MCF 10A (cell line): Measurements from ENCODE around the gene KRTAP1-5. TPM values are rescaled to one million over a fixed set of nuclear protein-coding genes. Genes with fewer than 3 reads are reported as not detected.
"Not testable (repeated sequence)": the region's sequence is repeated elsewhere in the genome, so short reads cannot be mapped to it uniquely, and the experiment has no call there.

Experiments
- BruUV-seq: library from RNA; stranded (reverse); fragments of 400-500 nt; replicated peaks from 2 replicates; lab custom pipeline; 2021; lab: Mats Ljungman, UMichigan
- CTCF ChIA-PET: fragments of 300-600 bp; sonication (Branson Sonifier 250); formaldehyde crosslinking; extraction: SDS; loops from one replicate; lab custom pipeline; 2021; ENCODE audit warnings: antibody characterized with exemption, inconsistent platforms; lab: Yijun Ruan, JAX
- POLR2A ChIA-PET: fragments of 300-600, 350-650 bp; sonication (Branson Sonifier 250); formaldehyde crosslinking; extraction: SDS; loops from one replicate; lab custom pipeline; 2020; ENCODE audit warnings: antibody characterized with exemption, inconsistent platforms; lab: Yijun Ruan, JAX
- DNase-seq: peaks from one replicate; pipeline ENCODE4 v3.0.0-alpha.2; 2018; ENCODE audit not compliant: unreplicated experiment
- H3K27ac Mint-ChIP-seq: one replicate; pipeline ENCODE4 v1.8.0; 2022; ENCODE audit warnings: mild to moderate bottlenecking, low read depth, mixed read lengths; ENCODE audit not compliant: unreplicated experiment
- H3K27me3 Mint-ChIP-seq: one replicate; pipeline ENCODE4 v1.8.0; 2022; ENCODE audit warnings: mixed read lengths; ENCODE audit not compliant: insufficient read depth, unreplicated experiment
- H3K36me3 Mint-ChIP-seq: one replicate; pipeline ENCODE4 v1.8.0; 2022; ENCODE audit warnings: mild to moderate bottlenecking, moderate library complexity, mixed read lengths; ENCODE audit not compliant: insufficient read depth, unreplicated experiment
- H3K4me1 Mint-ChIP-seq: one replicate; pipeline ENCODE4 v1.8.0; 2022; ENCODE audit warnings: mixed read lengths; ENCODE audit not compliant: insufficient read depth, unreplicated experiment
- H3K4me3 Mint-ChIP-seq: one replicate; pipeline ENCODE4 v1.8.0; 2022; ENCODE audit warnings: mild to moderate bottlenecking, moderate library complexity, mixed read lengths; ENCODE audit not compliant: unreplicated experiment
- H3K9me3 Mint-ChIP-seq: one replicate; pipeline ENCODE4 v1.8.0; 2022; ENCODE audit warnings: mixed read lengths; ENCODE audit not compliant: unreplicated experiment
- intact Hi-C: fragments of 100-400 bp; cut with micrococcal nuclease; formaldehyde crosslinking; loops from 2 replicates; pipeline ENCODE4 v1.14.1; 2022
- total RNA-seq: library from RNA; stranded (reverse); gene quantifications from 2 replicates; pipeline ENCODE4 v1.2.3, GENCODE V29; 2022
- TF ChIP-seq, protein P1 (sequence below): fragments of 200-600 bp; IDR thresholded peaks from one replicate; pipeline ENCODE4 v1.8.0; 2022; ENCODE audit warnings: antibody characterized with exemption, mild to moderate bottlenecking; ENCODE audit not compliant: unreplicated experiment

KRTAP1-5 gene
- total RNA-seq, 1 experiment from 2014 or later = not detected

DNA sequence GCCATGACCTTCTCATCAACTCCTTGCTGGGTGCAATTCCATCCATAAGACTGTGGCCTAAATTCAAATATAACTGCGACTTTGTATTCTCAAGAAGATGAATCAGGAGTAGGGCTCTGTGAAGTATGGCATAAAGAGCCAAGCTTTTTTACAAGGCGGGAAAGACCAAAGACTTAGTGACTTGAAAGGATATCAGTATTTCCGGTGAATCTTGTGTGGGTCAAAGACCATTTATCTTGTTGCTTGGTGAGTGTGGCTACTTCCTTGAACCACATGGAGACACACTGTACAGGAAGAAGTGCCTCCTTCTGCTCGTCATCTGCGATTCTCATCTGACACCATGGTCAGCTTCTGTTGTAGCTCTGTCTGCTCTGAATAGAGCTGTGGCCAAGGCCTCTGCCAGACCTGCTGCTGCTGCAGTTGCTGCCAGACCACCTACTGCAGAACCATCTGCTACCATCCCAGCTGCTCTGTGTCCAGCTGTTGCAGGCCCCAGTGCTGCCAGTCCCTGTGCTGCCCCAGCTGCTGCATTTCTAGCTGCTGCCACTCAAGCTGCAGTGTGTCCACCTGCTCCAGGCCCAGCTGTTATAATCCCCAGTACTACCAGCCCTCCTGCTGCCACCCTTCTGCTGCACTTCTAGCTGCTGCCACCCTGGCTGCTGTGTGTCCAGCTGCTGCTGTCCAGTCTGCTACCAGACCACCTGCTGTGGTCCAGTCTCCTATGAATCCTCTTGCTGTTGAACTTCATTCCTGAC is 44.8 kb upstream of the KRTAP1-5 start:
- no peak for DNase-seq
- Mint-ChIP-seq H3K27ac (no peak overlapping the region), H3K9me3 (no peaks in the 10 kb centered on the region), H3K4me3 (no peak overlapping the region), H3K27me3 (peaks cover 8% of the 10 kb centered on the region), H3K4me1 (no peaks in the 10 kb centered on the region), H3K36me3 (no peaks in the 10 kb centered on the region)
- CTCF ChIA-PET = interaction anchor here (0.6 kb wide), 1 partner anchor 478 kb away, joined by 4 read pairs; no protein-coding TSS in a partner anchor
- no TSS peak for BruUV-seq
- intact Hi-C loops = no loop called here
- POLR2A ChIA-PET = interaction anchor here (0.6 kb wide), 1 partner anchor 528 kb away, joined by 3 read pairs; no protein-coding TSS in a partner anchor
- TF ChIP-seq, protein P1, sequence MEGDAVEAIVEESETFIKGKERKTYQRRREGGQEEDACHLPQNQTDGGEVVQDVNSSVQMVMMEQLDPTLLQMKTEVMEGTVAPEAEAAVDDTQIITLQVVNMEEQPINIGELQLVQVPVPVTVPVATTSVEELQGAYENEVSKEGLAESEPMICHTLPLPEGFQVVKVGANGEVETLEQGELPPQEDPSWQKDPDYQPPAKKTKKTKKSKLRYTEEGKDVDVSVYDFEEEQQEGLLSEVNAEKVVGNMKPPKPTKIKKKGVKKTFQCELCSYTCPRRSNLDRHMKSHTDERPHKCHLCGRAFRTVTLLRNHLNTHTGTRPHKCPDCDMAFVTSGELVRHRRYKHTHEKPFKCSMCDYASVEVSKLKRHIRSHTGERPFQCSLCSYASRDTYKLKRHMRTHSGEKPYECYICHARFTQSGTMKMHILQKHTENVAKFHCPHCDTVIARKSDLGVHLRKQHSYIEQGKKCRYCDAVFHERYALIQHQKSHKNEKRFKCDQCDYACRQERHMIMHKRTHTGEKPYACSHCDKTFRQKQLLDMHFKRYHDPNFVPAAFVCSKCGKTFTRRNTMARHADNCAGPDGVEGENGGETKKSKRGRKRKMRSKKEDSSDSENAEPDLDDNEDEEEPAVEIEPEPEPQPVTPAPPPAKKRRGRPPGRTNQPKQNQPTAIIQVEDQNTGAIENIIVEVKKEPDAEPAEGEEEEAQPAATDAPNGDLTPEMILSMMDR = no peak

DNA sequence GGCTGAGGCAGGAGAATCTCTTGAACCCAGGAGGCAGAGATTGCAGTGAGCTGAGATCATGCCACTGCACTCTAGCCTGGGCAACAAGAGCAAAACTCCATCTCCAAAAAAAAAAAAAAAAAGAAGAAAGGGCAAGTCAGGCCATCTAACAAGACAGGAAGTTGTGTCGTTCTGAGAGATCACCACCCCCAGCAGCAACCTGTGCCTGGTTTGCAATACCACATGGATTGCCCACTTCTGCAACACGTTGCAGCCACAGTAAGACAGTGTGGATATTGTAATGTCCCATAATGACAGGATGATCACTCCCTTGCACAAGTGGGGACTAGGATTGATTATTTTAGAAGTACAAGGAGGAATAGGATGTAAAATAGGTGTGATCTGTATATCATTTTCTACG is 42.0 kb upstream of the KRTAP1-5 start:
- Mint-ChIP-seq H3K4me1 (peaks cover 8% of the 10 kb centered on the region), H3K36me3 (peaks cover 4% of the 10 kb centered on the region), H3K27ac (no peak overlapping the region), H3K4me3 (no peak overlapping the region), H3K27me3 (no peaks in the 10 kb centered on the region), H3K9me3 (no peaks in the 10 kb centered on the region)
- intact Hi-C loops = loop anchor here (10.0 kb wide), 1 partner anchor 154 kb away; no protein-coding TSS in a partner anchor
- no peak for DNase-seq
- ChIA-PET CTCF (no interaction called here), POLR2A (no interaction called here)
- TF ChIP-seq, protein P1 = no peak
- BruUV-seq = no TSS peak

DNA sequence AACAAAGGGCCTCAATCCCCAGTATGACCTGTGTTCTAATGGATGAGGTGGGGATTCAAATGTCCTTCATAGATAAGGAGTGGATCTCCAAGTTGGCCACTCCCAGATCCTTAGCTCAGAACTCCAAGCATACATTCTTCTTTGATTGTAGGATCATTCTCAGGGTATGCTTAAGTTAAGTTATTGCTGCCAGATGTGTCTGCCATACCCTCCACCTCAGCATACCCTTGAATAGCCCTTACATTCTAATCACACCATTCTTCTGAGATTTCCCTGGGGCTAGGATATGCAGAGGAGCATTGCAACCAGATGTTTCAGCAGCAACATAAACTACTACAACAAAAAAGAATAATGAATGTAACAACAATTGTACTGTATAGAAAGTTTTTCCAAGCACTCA is 40.3 kb upstream of the KRTAP1-5 start:
- no peaks in the 10 kb centered on the region for H3K27me3 Mint-ChIP-seq
- ChIA-PET CTCF (no interaction called here), POLR2A (no interaction called here)
- H3K36me3 Mint-ChIP-seq = peaks cover 4% of the 10 kb centered on the region
- no peaks in the 10 kb centered on the region for H3K9me3 Mint-ChIP-seq
- TF ChIP-seq, protein P1 = no peak
- DNase-seq = no peak
- no TSS peak for BruUV-seq
- H3K27ac Mint-ChIP-seq = no peak overlapping the region
- intact Hi-C loops = loop anchor here (10.0 kb wide), 1 partner anchor 152 kb away; no protein-coding TSS in a partner anchor
- peaks cover 8% of the 10 kb centered on the region for H3K4me1 Mint-ChIP-seq
- H3K4me3 Mint-ChIP-seq = no peak overlapping the region

- no peaks in the 10 kb centered on the region for H3K9me3 Mint-ChIP-seq
- H3K27me3 Mint-ChIP-seq = no peaks in the 10 kb centered on the region
- peaks cover 4% of the 10 kb centered on the region for H3K36me3 Mint-ChIP-seq
- no TSS peak for BruUV-seq
- H3K27ac Mint-ChIP-seq = no peak within 1 kb of the TSS
- POLR2A ChIA-PET = no interaction called here
- peak; percentile 41 for DNase-seq
- TF ChIP-seq, protein P1 = no peak
- intact Hi-C loops = loop anchor here (10.0 kb wide), 1 partner anchor 151 kb away; no protein-coding TSS in a partner anchor
- H3K4me3 Mint-ChIP-seq = no peak within 1 kb of the TSS
- peaks cover 14% of the 10 kb centered on the region for H3K4me1 Mint-ChIP-seq
- CTCF ChIA-PET = no interaction called here
Measured at GRCh38 chr17:41065829-41066624, 39.0 kb upstream of the KRTAP1-5 start, which contains the start of gene KRTAP2-4. Gene KRTAP2-4, minus strand, starts transcription at chr17:41065879. Its CDS starts 34 bp downstream, at chr17:41065845.

- DNase-seq, H3K27ac Mint-ChIP-seq, H3K9me3 Mint-ChIP-seq, CTCF ChIA-PET, H3K4me3 Mint-ChIP-seq, BruUV-seq, H3K27me3 Mint-ChIP-seq, POLR2A ChIA-PET, H3K36me3 Mint-ChIP-seq: not testable (repeated sequence)
- intact Hi-C loops = loop anchor here (10.0 kb wide), 1 partner anchor 150 kb away; no protein-coding TSS in a partner anchor
- H3K4me1 Mint-ChIP-seq = peaks cover 20% of the 10 kb centered on the region
Measured at GRCh38 chr17:41065016-41065689, 38.1 kb upstream of the KRTAP1-5 start.
